Measurements from ENCODE around the gene SZT2. TPM values are rescaled to one million over a fixed set of nuclear protein-coding genes. Genes with fewer than 3 reads are reported as not detected.

The SZT2 gene
- total RNA-seq, 1 donor from 2014 or later: 139 TPM

GRCh38 chr1:43348343-43348808 lies 41.3 kb upstream of the SZT2 start:
- H3K4me1 Mint-ChIP-seq: peaks cover 11% of the 10 kb centered on the region
- no peaks in the 10 kb centered on the region for H3K27me3 Mint-ChIP-seq
- DNase-seq (no peak), ATAC-seq (ENCODE audit: low read depth) (no peak)
- no peaks in the 10 kb centered on the region for H3K9me3 Mint-ChIP-seq
- POLR2A ChIA-PET: interaction anchor here (0.6 to 3.1 kb wide), 3 partner anchors 10 to 580 kb away, joined by 3 to 19 read pairs (median 11); partner anchors contain the start of genes CDC20 and ELOVL1
- CTCF ChIA-PET: no interaction called here
- no peak for TF ChIP-seq CTCF (IDR thresholded peaks at IDR 0.05)
- peak overlapping the region; percentile 22 for H3K27ac Mint-ChIP-seq
- intact Hi-C loops (cut with micrococcal nuclease): loop anchor here (2.0 to 5.0 kb wide), 2 partner anchors 40 to 1454 kb away; partner anchors contain the start of genes MED8, PLK3 and SZT2
- H3K4me3 Mint-ChIP-seq: peak overlapping the region; percentile 47
- no peaks in the 10 kb centered on the region for H3K36me3 Mint-ChIP-seq (ENCODE audit: low read depth)

- intact Hi-C loops (cut with micrococcal nuclease): loop anchor here (1.0 to 5.0 kb wide), 4 partner anchors 9 to 1453 kb away; partner anchors contain the start of genes CDC20, ELOVL1, MED8 and PLK3
- Mint-ChIP-seq H3K4me3 (peak overlapping the region; percentile 85), H3K4me1 (peaks cover 11% of the 10 kb centered on the region), H3K36me3 (ENCODE audit: low read depth) (no peaks in the 10 kb centered on the region), H3K27me3 (no peaks in the 10 kb centered on the region), H3K9me3 (no peaks in the 10 kb centered on the region), H3K27ac (peak overlapping the region; percentile 88)
- POLR2A ChIA-PET: interaction anchor here (0.9 to 3.1 kb wide), 3 partner anchors 9 to 19 kb away, joined by 3 to 19 read pairs (median 11); partner anchors contain the start of genes CDC20 and ELOVL1
- CTCF ChIA-PET: no interaction called here
- TF ChIP-seq CTCF (IDR thresholded peaks at IDR 0.05): no peak
- DNase-seq (peak; percentile 65), ATAC-seq (ENCODE audit: low read depth) (peak; percentile 86)
Observed at GRCh38 chr1:43348809-43349593, 40.7 kb upstream of the SZT2 start.

- H3K27me3 Mint-ChIP-seq: no peaks in the 10 kb centered on the region
- no peaks in the 10 kb centered on the region for H3K9me3 Mint-ChIP-seq
- intact Hi-C loops (cut with micrococcal nuclease): loop anchor here (1.0 to 10.0 kb wide), 5 partner anchors 9 to 1453 kb away; partner anchors contain the start of genes ATP6V0B, B4GALT2, CDC20 and DPH2
- H3K27ac Mint-ChIP-seq: peak overlapping the region; percentile 88
- peaks cover 11% of the 10 kb centered on the region for H3K4me1 Mint-ChIP-seq
- DNase-seq (no peak), ATAC-seq (ENCODE audit: low read depth) (no peak)
- ChIA-PET CTCF (no interaction called here), POLR2A (interaction anchor here (0.9 to 3.1 kb wide), 3 partner anchors 9 to 18 kb away, joined by 3 to 19 read pairs (median 11); partner anchors contain the start of genes CDC20 and ELOVL1)
- peak overlapping the region; percentile 85 for H3K4me3 Mint-ChIP-seq
- no peak for TF ChIP-seq CTCF (IDR thresholded peaks at IDR 0.05)
- H3K36me3 Mint-ChIP-seq (ENCODE audit: low read depth): peaks cover 1% of the 10 kb centered on the region
Observed at GRCh38 chr1:43349594-43350306, 39.9 kb upstream of the SZT2 start.

GRCh38 chr1:43350976-43351375 lies 38.7 kb upstream of the SZT2 start:
- H3K4me3 Mint-ChIP-seq: no peak overlapping the region
- POLR2A ChIA-PET: interaction anchor here (3.1 kb wide), 1 partner anchor 17 kb away, joined by 19 read pairs; the partner anchor contains the start of gene ELOVL1
- intact Hi-C loops (cut with micrococcal nuclease): loop anchor here (10.0 kb wide), 1 partner anchor 624 kb away; the partner anchor contains the start of genes ATP6V0B, B4GALT2 and DPH2
- no peak overlapping the region for H3K27ac Mint-ChIP-seq
- H3K4me1 Mint-ChIP-seq: peaks cover 11% of the 10 kb centered on the region
- CTCF ChIA-PET: no interaction called here
- no peak for TF ChIP-seq CTCF (IDR thresholded peaks at IDR 0.05)
- no peaks in the 10 kb centered on the region for H3K27me3 Mint-ChIP-seq
- H3K36me3 Mint-ChIP-seq (ENCODE audit: low read depth): peaks cover 2% of the 10 kb centered on the region
- no peaks in the 10 kb centered on the region for H3K9me3 Mint-ChIP-seq
- DNase-seq: no peak
- no peak for ATAC-seq (ENCODE audit: low read depth)
